GM10266 (cell line): ENCODE measurements around the gene TCF21.

Experiments
- DNase-seq: peaks from one replicate; pipeline ENCODE4 v3.0.0; 2012; ENCODE audit errors: extremely low spot score
- CTCF ChIP-seq: IDR thresholded peaks from 2 replicates; pipeline ENCODE4 v1.5.1; 2012; ENCODE audit warnings: mild to moderate bottlenecking, low read depth; ENCODE audit not compliant: control insufficient read depth, insufficient read depth; ENCODE audit errors: missing control alignments

Gene TCF21

GRCh38 chr6:133906050-133906449 is 17.1 kb downstream of the TCF21 start:
- no peak for TF ChIP-seq CTCF

DNA sequence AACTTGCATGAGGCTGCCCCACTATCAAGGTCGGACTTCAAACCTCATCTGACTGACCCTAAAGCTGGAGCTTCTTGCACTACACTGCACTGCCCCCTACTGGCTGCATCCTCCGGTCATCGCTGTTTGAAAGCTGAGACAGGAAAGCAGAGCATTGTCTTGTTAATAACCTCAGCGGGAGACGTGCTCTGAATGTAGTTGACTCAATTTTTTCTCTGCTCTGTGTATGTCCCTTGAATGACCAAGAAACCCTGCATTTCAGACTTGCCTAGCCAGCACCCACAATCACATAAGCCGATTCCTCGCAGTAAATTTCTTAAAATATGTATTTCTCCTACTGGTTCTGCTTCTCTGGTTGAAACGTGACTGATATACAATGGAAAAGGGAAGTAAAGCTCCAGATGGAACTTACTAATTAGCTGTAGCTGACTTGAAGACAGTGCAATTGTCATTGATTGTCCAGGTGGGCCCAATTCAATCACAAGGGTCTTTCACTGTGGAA is 27.8 kb downstream of the TCF21 start:
- peak; percentile 93 for TF ChIP-seq CTCF
- peak; percentile 55 for DNase-seq

More at GRCh38 chr6:133906050-133906449, 17.1 kb downstream of the TCF21 start:
- DNase-seq: no peak

GRCh38 chr6:133917781-133918180 is 28.9 kb downstream of the TCF21 start:
- DNase-seq: no peak
- no peak for TF ChIP-seq CTCF

DNA sequence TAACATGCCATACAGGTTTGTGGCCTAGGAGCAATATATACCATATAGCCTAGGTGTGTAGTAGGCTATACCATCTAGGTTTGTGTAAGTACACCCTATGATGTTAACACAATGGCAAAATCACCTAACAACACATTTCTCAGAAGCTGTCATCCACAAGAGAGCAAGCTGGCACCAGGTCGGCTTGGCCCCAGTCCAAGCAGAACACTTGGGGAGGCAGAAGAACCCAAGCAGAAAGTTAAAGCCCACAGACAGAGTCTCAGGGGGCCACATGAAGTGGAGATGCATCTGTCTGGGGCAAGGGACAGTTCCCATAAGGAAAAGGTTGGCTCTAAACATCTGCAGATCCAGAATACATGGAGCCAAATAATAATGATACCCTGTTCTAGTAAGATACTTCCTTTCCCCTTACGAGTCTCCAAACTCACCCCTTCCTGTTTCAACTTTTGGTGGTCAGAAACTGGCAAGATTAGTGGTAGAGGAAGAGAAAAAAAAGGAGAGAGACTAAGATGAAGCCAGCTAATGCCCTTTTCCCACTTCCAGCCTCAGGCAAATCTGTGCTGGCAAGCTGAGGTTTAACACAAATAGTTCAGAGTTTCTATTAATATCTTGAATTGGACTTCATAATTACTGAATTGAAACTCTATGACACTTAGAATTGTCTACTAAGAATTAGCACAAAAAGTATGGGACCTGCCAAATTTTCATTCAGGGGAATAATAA is 29.5 kb downstream of the TCF21 start:
- TF ChIP-seq CTCF: no peak
- no peak for DNase-seq

DNA sequence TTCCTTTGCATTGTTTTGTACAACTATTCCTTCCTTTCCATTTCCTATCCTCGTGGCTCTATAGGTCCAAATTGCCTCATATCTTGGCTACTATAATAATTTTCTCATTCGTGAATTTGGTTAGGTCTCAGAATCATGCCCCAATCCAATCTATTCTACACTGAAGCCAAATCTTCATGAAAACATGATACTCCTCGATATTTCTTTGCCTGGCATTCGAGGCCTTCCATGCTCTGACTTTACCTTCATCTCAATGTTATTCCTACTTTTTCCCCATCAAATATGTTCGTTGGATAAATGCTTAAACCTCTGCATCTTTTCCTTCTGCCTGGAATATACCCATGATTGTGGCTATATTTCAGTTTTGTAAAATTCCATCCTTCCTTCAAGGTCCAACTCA is 30.4 kb downstream of the TCF21 start:
- TF ChIP-seq CTCF: no peak
- DNase-seq: no peak

DNA sequence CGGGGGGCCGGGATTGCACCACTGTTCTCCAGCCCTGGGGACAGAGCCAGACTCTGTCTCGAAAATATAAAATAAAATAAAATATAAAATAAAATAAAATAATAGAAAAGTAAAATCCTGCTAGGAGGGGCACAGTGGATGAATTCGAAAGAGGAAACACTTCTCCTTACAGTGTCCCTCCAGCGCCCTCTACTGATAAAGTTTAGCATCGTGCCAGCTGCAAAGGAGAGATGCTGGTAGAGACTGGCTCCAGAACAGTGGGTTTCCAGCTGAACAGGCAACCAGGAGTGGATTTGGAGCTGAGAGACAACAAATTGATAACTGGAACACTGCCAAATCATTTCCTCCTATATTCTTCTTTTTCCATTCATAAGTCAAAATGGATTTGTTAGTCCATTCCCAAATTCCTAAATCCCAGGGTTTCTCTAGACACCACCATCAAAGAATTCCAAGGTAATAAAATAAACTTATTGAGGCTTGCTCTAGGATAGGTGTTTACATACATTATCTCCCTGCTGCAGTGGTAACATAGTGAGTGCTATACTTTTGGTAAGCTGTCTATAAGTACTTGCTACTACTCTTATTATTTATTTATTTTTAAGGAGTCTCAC is 32.4 kb downstream of the TCF21 start:
- DNase-seq: peak; percentile 59
- TF ChIP-seq CTCF: peak; percentile 78
